Measurements from ENCODE around the gene RERE.

RERE gene

GRCh38 chr1:8817412-8818324, at the start of gene RERE:
Gene RERE (minus strand): TSS chr1:8817640.
- peak; percentile 91 to 97 (median 95) for DNase-seq

DNA sequence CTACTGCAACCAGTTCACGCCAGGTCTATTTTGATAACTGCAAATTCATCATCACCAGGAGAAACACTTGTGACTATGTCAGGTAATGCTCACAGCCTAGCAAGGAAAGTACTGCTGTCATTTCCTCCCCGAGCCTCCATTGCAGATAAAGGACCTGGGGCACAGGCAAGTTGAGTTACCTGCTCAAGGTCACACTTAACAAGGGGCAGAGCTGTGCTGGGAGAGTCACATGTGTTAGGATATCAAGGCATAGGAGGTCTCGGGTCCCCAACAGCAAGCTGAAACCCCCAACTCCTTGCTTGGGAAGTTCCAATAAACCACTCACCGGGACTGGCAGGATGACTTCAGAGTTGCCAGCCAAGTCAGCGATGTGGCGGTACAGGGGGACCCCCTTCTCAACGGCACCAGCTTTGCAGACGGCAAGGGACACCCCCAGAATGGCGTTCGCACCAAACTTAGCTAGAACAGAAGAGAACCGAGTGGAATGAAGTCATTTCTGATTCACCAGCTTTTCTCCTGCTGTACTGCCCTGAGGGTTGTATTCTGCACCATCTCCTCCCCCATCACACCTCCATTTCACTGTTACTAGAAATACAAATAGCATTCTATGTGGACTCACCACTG, 49.5 kb upstream of the RERE start:
- DNase-seq, result no peak

DNA sequence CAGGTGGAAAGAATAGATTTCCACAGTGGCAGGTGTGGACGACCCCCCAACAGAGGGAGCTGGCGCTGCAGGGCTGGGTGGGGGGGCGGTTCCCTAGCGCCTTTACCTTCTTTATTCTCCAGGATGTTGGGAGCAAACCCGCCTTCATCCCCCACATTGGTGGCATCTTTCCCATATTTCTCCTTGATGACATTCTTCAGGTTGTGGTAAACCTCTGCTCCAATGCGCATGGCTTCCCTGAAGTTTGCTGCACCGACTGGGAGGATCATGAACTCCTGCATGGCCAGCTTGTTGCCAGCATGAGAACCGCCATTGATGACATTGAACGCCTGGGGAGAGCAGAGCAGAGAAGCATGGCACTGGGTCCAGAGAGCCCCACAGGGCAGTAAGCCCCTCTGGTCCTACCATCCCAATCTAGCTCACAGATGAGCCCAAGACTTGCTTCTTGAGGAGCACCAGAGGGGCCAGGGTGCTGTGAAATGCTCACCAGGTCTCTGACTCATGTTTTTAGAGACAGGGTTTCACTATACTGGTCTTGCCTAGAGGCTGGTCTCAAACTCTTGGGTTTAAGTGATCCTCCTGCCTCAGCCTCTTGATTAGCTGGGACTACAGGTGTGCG, 48.8 kb upstream of the RERE start:
- no peak for DNase-seq

DNA sequence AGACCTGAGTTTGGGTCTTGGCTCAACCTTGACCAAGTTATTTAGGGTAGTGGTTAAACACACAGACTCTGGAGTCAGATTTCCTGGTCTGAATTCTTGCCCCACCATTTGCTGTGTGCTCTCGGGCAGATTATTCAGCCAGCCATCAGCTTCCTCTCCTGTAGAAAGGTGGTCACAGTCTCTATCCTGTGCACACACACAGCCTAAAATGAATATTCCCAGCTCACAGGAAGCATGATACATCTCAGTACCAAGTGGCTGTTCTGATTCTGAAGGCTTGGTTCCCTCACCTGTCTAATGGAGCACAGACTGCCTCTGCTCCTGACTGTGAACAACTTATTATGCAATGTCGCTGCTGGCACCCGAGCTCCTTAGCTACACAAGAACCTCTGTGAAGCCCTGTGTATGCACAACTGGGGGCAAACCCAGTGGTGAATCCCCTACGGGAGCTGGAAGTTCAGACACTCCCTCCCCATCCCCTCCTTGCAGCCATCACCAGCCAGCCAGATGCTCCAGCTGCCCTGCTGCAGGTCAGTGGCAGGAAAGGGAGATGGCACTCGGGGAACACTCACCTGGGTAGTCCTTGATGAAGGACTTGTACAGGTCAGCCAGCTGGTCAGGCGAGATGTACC, 47.4 kb upstream of the RERE start:
- DNase-seq, result no peak

GRCh38 chr1:8863794-8864233, 46.4 kb upstream of the RERE start:
- DNase-seq, result no peak

GRCh38 chr1:8863138-8863537, 45.7 kb upstream of the RERE start:
- DNase-seq, result no peak

DNA sequence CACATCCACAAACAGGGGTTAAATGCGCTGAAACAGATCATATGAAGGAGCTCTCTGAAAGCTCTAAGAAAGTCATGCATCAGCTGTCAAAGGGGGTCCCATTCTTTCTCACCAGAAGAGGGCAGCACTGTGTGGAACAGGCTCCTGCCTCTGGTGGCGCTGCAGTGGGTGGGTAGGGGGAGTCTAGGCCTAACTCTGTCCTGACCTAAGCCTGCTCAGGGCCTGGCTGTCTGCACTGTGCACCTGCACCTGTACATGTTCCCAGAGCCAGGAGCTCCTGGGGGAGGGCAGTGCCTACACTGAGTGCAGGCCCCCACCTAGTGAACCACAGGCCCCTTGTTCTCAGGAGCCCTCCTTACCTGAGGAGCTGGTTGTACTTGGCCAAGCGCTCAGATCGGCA, 45.1 kb upstream of the RERE start:
- peak in 4 of 6 experiments; percentile 16 to 46 (median 30) for DNase-seq

GRCh38 chr1:8860738-8861516, 43.5 kb upstream of the RERE start:
- no peak for DNase-seq

DNA sequence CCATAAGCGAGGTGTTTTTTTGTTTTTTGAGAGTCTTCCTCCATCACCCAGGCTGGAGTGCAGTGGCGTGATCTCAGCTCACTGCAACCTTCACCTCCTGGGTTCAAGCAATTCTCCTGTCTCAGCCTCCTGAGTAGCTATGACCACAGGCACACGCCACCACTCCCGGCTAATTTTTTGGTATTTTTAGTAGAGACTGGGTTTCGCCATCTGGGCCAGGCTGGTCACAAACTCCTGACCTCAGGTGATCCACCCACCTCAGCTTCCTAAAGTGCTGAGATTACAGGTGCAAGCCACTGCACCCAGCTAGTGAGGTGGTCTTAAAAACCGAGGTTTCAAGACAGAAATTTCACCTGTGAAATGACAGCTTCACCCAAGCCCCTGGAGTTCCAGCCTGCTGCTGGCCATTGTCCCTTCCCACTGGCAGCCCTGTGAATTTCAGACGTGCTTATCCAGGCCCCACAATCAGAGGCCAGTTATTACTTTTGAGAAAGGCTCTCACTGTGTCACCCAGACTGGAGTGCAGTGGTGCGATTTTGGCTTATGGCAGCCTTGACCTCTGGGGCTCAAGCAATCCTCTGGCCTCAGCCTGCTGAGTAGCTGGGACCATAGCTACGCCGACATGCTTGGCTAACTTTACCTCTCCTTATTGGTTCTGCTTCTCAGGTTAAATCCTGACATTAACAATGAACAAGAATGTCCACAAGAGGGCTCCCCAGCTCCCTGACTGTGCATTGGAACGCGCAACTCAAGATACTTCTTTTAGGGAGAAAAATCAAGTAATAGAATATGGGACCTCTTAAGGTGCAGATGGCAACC, 41.7 kb upstream of the RERE start:
- DNase-seq, result peak; percentile 19 to 73 (median 42)

- DNase-seq, result no peak
These were observed 40.8 kb upstream of the RERE start for GRCh38 chr1:8858112-8858668.

DNA sequence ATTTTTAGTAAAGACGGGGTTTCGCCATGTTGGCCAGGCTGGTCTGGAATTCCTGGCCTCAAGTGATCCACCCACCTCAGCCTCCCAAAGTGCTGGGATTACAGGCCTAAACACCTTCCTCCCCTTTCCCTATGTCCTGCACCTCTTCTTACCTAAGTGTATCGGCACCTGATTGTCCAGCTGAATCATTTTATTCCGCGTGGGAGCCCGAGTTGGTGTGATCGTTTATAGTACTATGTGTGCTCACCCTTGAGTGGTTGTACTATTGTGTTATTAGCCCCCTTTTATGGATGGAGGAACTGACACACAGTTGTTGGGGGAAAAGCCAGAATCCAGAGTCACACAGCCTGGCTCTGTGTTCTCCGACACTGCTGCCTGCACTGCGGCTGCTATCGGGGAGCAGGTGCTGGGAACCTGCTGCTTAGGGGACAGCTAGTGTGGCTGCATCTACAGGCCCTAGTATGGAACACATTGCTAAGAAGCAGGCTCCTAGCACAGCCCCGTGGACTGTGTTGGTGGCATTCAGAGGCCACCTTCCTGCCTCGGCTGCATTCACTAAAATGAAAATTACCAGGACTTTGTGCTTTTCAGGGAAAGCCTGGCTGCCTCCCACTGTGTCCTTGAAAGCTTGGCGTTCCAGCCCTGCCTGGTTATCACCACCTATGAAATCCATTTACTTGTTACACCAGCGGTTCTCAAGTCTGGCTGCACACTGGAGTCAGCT, 39.4 kb upstream of the RERE start:
- DNase-seq, result no peak

DNA sequence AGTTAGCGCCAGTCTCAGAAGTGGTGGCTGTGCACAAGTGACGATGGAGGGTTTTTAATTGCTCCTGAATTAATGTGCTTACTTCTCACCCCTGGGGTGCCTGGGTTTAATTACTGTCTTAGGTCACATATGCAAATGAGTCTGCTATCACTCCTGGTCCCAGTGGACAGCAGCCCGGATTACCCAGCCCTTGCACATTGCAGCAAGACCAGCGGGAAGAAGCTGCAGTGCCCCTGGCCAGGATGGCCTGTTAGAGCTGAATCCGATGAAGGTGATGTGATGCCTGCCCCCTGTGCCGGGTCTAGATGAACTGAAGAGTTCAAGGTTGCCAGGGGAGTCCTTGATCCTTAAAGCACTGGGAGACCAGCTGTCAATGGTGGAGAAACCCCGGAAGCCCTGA, 36.8 kb upstream of the RERE start:
- no peak for DNase-seq

- DNase-seq, result no peak
These were observed 33.6 kb upstream of the RERE start for GRCh38 chr1:8851060-8851459.

- DNase-seq, result peak; percentile 17 to 75 (median 66)
These were observed 31.4 kb upstream of the RERE start for GRCh38 chr1:8848663-8849386.

DNA sequence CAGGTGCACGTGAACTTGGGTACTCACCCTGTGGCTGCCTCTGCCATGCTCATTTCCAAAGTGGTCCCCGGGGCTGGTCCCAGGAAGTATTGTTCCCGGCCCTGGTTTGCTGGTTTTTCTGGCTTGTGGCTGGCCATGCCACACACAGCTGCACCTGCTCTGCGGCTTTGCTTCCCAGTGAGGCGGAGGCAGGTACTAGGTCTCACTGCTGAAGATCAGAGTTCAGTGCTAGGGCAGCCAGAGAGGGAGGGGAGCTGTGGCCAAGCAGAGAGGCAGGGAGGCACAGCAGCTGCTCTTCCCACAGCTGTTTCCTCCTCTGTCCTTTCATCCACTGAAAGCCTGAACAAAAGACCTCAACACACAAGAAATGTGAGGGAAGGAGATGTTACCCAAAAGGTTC, 30.6 kb upstream of the RERE start:
- DNase-seq, result no peak

DNA sequence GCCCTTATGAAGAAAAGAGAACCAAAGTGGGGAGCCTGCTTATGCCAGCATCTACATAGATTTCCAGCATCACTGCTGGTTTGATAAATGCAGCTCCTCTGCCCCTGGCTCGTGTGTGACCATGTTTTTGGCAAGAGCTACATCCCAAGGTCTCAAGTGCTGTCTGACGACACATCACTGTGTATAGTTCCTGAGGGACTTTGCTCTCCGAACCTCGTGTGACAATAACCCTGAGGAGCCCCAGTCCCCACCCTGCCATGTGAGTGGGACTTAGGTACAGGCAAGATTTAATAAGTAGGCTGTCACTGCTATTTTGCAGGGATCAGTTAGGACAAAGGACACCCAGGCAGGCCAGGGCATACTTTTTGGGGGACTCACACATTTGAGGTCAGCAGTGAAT, 28.8 kb upstream of the RERE start:
- no peak for DNase-seq

DNA sequence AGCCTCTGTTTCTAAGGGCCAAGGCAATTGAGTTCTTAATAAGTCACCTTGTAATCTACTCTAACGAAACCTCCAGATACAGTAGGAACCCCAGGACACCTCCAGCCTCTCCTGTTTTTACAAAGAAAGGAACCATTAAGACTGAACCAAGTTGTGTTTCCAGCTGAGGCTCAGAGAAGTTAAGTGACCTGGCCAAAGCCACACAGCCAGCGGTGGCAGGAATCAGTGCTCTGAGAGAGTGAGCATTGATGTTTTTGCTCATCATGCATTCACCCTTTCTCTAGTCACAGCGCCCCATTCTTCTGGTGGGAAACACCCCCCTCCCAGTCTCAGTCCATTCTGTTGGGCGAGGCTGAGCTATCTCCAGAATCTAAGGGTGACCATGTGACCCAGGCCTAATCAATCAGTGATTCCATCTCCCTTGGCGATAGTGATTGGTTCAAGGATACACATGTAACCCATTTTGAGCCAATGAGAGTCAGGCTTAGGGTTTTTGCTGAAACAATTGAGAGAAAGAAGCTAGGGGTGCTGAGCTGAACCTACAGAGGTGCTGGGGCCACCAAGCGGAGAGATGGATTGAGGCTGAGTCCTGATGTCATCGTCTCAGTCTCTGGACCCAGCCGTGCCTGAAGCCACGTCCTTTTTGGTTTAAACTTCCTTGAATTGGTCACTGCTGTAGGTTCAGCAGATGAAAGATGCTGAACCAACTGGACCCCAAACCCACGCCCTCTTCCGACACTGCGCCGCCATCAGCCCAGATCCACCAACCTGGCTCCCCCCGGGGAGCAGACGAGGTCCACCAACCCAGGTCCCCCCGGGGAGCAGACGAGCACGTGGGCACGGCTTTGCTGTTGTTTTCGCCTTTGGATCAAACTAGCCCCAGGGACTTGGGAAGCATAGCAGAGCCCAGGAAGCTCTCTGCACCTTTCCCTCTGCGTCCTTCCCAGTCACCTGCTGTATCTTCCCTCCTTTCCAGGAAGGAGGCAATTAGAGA, 28.0 kb upstream of the RERE start:
- DNase-seq, result no peak

- DNase-seq, result no peak
These were observed 27.1 kb upstream of the RERE start for GRCh38 chr1:8844501-8845006.
